Kidney (tissue), 14 donors: ENCODE results near the gene LMO1. TPM values are rescaled to one million over a fixed set of nuclear protein-coding genes. Genes with fewer than 3 reads are reported as not detected.

Experiments used
- DNase-seq, 5 donors: peaks; one replicate each; pipeline ENCODE4 v3.0.0-alpha.2; 2013 to 2020
- FAIRE-seq: peaks from 2 replicates; lab custom pipeline; 2012; peaks lifted over from hg19 to GRCh38; lab: Jason Lieb, UNC
- H3K27ac ChIP-seq, 2 donors: one replicate each; pipeline ENCODE4 v1.7.0; 2013; ENCODE audit warnings: low read depth in 2 of 2, low read length in 2 of 2, inconsistent platforms in 1 of 2
- H3K27me3 ChIP-seq: one replicate; pipeline ENCODE4 v1.7.1; 2013; ENCODE audit warnings: low read length, inconsistent platforms; ENCODE audit not compliant: control insufficient read depth, insufficient read depth
- H3K36me3 ChIP-seq, 3 donors: one replicate each; pipeline versions ENCODE4 v1.7.0 to v1.7.1; 2013; ENCODE audit warnings: low read length in 3 of 3, control low read depth in 1 of 3, inconsistent platforms in 1 of 3; ENCODE audit not compliant: insufficient read depth in 3 of 3, control insufficient read depth in 2 of 3
- H3K4me1 ChIP-seq, 3 donors: one replicate each; pipeline versions ENCODE4 v1.7.0 to v1.7.1; 2013; ENCODE audit warnings: low read length in 3 of 3, inconsistent platforms in 1 of 3, low read depth in 1 of 3; ENCODE audit not compliant: control insufficient read depth in 2 of 3, insufficient read depth in 2 of 3
- H3K4me3 ChIP-seq, 3 donors: one replicate each; pipeline versions ENCODE4 v1.7.0 to v1.8.1; 2013; ENCODE audit warnings: low read length in 3 of 3, control low read depth in 1 of 3, inconsistent platforms in 1 of 3
- H3K9ac ChIP-seq, 3 donors: one replicate each; pipeline versions ENCODE4 v1.7.0 to v1.7.1; 2013; ENCODE audit warnings: low read length in 3 of 3, control low read depth in 1 of 3, inconsistent platforms in 1 of 3
- H3K9me3 ChIP-seq, 3 donors: one replicate each; pipeline versions ENCODE4 v1.7.0 to v1.7.1; 2013; ENCODE audit warnings: low read length in 3 of 3, control low read depth in 1 of 3, inconsistent platforms in 1 of 3; ENCODE audit not compliant: control insufficient read depth in 2 of 3, insufficient read depth in 1 of 3
- CTCF ChIP-seq: IDR thresholded peaks from 3 replicates; pipeline ENCODE4 v1.5.1; 2012; ENCODE audit warnings: mild to moderate bottlenecking, moderate library complexity, borderline replicate concordance; ENCODE audit not compliant: insufficient read depth; ENCODE audit errors: extremely low read depth
- intact Hi-C: fragments of 100-400 bp; cut with DNase I; formaldehyde crosslinking; loops from one replicate; pipeline ENCODE4 v1.11.1; 2022
- polyA plus RNA-seq: library from polyadenylated mRNA; stranded (reverse); fragments of 350-450 nt; fragmentation: Illumina TruSeq; extraction: RNeasy Lipid Tissue Mini Kit (QIAGEN cat#74804); gene quantifications from one replicate; pipeline ENCODE4 v1.2.3, GENCODE V29; 2014; ENCODE audit warnings: low read depth, low replicate concordance; ENCODE audit not compliant: insufficient read depth
- total RNA-seq: library from RNA; stranded (reverse); fragmentation: NEBNext Ultra II Directional; extraction: Animal tissue kit (Norgen Biotek cat#: 25700); gene quantifications from one replicate; pipeline ENCODE4 v1.2.1, GENCODE V29; 2021
- donor health status: control.
- donor health status: control.
- donor health status: control.
- donor health status: control.
- donor health status: control.
- donor health status: DM: yes; HTN: yes; CAD: no.
- donor health status: Normal renal cell carcinoma (clear cell type).

Gene LMO1
- total and polyA plus RNA-seq, 2 donors from 2014 or later: 0.95 TPM; not detected in 1

- no peak overlapping the region for H3K9ac ChIP-seq
- intact Hi-C loops: no loop called here
- H3K36me3 ChIP-seq: no peaks in the 10 kb centered on the region
- H3K9me3 ChIP-seq: no peaks in the 10 kb centered on the region
- H3K4me1 ChIP-seq: peaks cover 0 to 3% (median 0%) of the 10 kb centered on the region in 3 donors
- FAIRE-seq: no peak
- no peak overlapping the region for H3K4me3 ChIP-seq
- TF ChIP-seq CTCF: no peak
- H3K27me3 ChIP-seq: no peaks in the 10 kb centered on the region
- DNase-seq: no peak
- H3K27ac ChIP-seq: no peak overlapping the region
These were observed 24.6 kb upstream of the LMO1 start for GRCh38 chr11:8288166-8288772.

GRCh38 chr11:8287703-8288102 is 24.0 kb upstream of the LMO1 start:
- Histone ChIP-seq H3K36me3 (no peaks in the 10 kb centered on the region), H3K27ac (no peak overlapping the region), H3K9ac (no peak overlapping the region), H3K4me1 (peaks cover 0 to 3% (median 0%) of the 10 kb centered on the region in 3 donors), H3K27me3 (no peaks in the 10 kb centered on the region), H3K4me3 (no peak overlapping the region), H3K9me3 (no peaks in the 10 kb centered on the region)
- no peak for DNase-seq
- FAIRE-seq: no peak
- no peak for TF ChIP-seq CTCF
- intact Hi-C loops: no loop called here

- Histone ChIP-seq H3K4me1 (peaks cover 0 to 7% (median 0%) of the 10 kb centered on the region in 3 donors), H3K27ac (no peak overlapping the region), H3K27me3 (no peaks in the 10 kb centered on the region), H3K36me3 (no peaks in the 10 kb centered on the region), H3K9ac (no peak overlapping the region), H3K9me3 (no peaks in the 10 kb centered on the region), H3K4me3 (no peak overlapping the region)
- no peak for TF ChIP-seq CTCF
- FAIRE-seq (no peak), DNase-seq (no peak)
- intact Hi-C loops: no loop called here
These were observed 23.6 kb upstream of the LMO1 start for GRCh38 chr11:8287297-8287696.

GRCh38 chr11:8286886-8287285 is 23.2 kb upstream of the LMO1 start:
- no peaks in the 10 kb centered on the region for H3K27me3 ChIP-seq
- intact Hi-C loops: no loop called here
- no peaks in the 10 kb centered on the region for H3K9me3 ChIP-seq
- no peak overlapping the region for H3K9ac ChIP-seq
- peaks cover 0 to 8% (median 0%) of the 10 kb centered on the region in 3 donors for H3K4me1 ChIP-seq
- FAIRE-seq (no peak), DNase-seq (no peak)
- no peaks in the 10 kb centered on the region for H3K36me3 ChIP-seq
- TF ChIP-seq CTCF: no peak
- no peak overlapping the region for H3K27ac ChIP-seq
- H3K4me3 ChIP-seq: no peak overlapping the region
